ENCODE data around the gene ANXA6.

Gene ANXA6

DNA sequence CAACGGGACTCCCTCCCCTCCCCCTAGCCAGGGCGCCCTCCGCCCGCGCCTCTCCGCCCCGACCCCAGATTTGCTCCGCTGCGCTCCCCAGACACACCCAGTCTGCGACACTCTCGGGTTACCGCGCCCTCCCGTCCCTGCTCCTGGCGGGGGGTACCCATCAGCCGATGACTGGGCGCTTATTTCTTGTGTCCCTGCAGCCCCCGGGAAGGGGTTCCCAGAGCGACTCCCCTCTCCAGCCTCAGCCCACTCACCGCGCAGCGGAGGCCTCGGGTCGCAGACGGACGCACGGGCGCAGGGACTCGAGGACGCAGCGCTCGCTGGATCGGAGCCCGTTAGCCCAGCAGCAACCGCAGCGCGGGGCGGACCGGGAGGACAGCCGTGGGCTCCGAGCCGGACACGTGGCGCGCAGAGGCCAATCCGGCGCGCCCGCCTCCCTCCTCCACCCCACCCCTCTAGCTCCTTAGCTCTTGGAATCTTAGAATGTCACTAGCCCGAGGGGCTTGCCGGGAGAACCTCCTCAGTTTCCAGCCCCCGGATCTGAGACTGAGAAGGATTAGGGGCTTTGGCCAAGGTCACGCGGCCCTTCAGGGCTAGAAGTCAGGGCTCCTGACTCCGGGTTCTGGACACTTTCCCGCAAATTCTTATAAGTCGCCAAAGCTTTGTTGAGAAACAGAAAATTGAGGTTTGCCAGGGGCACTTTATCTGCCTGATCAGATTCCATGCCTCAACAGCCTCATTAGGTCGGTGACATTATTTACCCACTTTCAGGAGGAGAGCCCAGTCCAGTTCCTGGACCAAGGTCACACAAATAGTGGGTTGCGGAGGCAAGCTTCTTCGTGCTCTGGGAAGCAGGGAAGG, at the start of gene ANXA6 (continued):
- TF ChIP-seq ZNF544 (tag by site-specific recombination; IDR thresholded peaks at IDR 0.05) (no peak), ZFP3 (tag by site-specific recombination; IDR thresholded peaks at IDR 0.05; ENCODE audit: low read depth) (no peak), ZNF449 (tag by site-specific recombination; IDR thresholded peaks at IDR 0.05) (peak; percentile 98), ZNF555 (tag by site-specific recombination; conservative IDR thresholded peaks at IDR 0.05) (no peak), SP7 (tag by site-specific recombination; IDR thresholded peaks at IDR 0.05) (peak; percentile 71), ZNF398 (tag by site-specific recombination; IDR thresholded peaks at IDR 0.05) (peak; percentile 39; the same call in 1 of the 2 replicates), ZNF785 (tag by site-specific recombination; IDR thresholded peaks at IDR 0.05) (no peak), ZNF354C (tag by site-specific recombination; IDR thresholded peaks at IDR 0.05; ENCODE audit: borderline replicate concordance, low read depth) (no peak), MEIS1 (CRISPR knock-in tag; IDR thresholded peaks at IDR 0.05; ENCODE audit: borderline replicate concordance) (no peak), ZNF514 (tag by site-specific recombination; IDR thresholded peaks at IDR 0.05) (no peak), KLF17 (tag by site-specific recombination; IDR thresholded peaks at IDR 0.05) (peak; percentile 91), KLF8 (tag by site-specific recombination; IDR thresholded peaks at IDR 0.05) (peak; percentile 69; the same call in 1 of the 2 replicates), ZFHX2 (tag by site-specific recombination; conservative IDR thresholded peaks at IDR 0.05) (peak; percentile 63; the same call in 1 of the 2 replicates), FEZF1 (tag by site-specific recombination; IDR thresholded peaks at IDR 0.05) (no peak), ZNF423 (tag by site-specific recombination; IDR thresholded peaks at IDR 0.05) (peak; percentile 17; the same call in 1 of the 2 replicates), OVOL3 (tag by site-specific recombination; IDR thresholded peaks at IDR 0.05) (0 out of 2 replicates have a peak, but pooled peaks have one; percentile 56), ZNF175 (tag by site-specific recombination; IDR thresholded peaks at IDR 0.05) (no peak), ZNF76 (tag by site-specific recombination; IDR thresholded peaks at IDR 0.05; ENCODE audit: borderline replicate concordance, low read depth) (peak; percentile 90), GLIS2 (tag by site-specific recombination; IDR thresholded peaks at IDR 0.05) (peak; percentile 74; the same call in 1 of the 2 replicates), AEBP2 (tag by site-specific recombination; IDR thresholded peaks at IDR 0.05; ENCODE audit: borderline replicate concordance) (no peak), ZNF629 (tag by site-specific recombination; IDR thresholded peaks at IDR 0.05) (peak; percentile 10), HOXC10 (CRISPR knock-in tag; IDR thresholded peaks at IDR 0.05) (no peak), EGR2 (tag by site-specific recombination; IDR thresholded peaks at IDR 0.05; ENCODE audit: low read depth) (peak; percentile 59), KLF7 (tag by site-specific recombination; IDR thresholded peaks at IDR 0.05; ENCODE audit: borderline replicate concordance) (peak; percentile 63; the same call in 1 of the 2 replicates), TRIM28 (IDR thresholded peaks at IDR 0.05; ENCODE audit: borderline replicate concordance, low read length) (no peak), ZNF791 (tag by site-specific recombination; IDR thresholded peaks at IDR 0.05) (no peak), ZIC2 (tag by site-specific recombination; IDR thresholded peaks at IDR 0.05) (peak; percentile 88)
- TF ChIP-seq, protein P1, sequence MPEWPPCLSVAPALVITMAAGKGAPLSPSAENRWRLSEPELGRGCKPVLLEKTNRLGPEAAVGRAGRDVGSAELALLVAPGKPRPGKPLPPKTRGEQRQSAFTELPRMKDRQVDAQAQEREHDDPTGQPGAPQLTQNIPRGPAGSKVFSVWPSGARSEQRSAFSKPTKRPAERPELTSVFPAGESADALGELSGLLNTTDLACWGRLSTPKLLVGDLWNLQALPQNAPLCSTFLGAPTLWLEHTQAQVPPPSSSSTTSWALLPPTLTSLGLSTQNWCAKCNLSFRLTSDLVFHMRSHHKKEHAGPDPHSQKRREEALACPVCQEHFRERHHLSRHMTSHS (tag by site-specific recombination; IDR thresholded peaks at IDR 0.05), result no peak
- TF ChIP-seq, protein P2, sequence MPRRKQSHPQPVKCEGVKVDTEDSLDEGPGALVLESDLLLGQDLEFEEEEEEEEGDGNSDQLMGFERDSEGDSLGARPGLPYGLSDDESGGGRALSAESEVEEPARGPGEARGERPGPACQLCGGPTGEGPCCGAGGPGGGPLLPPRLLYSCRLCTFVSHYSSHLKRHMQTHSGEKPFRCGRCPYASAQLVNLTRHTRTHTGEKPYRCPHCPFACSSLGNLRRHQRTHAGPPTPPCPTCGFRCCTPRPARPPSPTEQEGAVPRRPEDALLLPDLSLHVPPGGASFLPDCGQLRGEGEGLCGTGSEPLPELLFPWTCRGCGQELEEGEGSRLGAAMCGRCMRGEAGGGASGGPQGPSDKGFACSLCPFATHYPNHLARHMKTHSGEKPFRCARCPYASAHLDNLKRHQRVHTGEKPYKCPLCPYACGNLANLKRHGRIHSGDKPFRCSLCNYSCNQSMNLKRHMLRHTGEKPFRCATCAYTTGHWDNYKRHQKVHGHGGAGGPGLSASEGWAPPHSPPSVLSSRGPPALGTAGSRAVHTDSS (tag by site-specific recombination; IDR thresholded peaks at IDR 0.05), result no peak

Data from HEK293 (cell line).